Measurements from ENCODE around the gene C8G.

Gene C8G

DNA sequence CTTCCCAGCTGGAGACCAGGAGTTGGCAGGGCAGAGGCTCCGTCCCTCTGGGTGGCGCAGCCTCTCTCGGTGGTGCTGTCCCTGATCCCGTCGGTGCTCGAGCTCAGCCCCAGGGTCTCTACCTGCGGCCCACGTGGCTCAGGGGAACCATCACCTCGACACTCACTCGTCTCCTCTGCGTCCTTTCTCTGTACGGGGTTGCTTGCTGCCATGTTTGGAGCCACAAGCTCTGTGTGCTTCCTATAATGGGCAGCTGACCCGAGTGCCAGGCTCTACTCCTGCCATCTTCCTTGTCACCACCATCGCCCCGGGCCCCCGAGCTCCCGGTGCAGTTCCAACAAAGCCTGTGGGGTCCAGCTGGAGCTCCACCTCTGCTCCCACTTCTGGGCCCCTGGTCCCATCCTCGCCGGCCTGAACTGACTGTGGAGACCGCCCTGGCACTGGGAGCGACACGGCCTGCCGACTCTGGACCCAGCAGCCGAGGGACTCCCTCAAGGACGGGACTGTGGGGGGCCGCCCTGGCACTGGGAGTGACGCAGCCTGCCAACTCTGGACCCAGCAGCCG lies 5.5 kb upstream of the C8G start:
- H3K36me3 ChIP-seq (ENCODE audit: insufficient read depth, low read length), result peaks cover 44% of the 10 kb centered on the region
- DNase-seq (no peak), ATAC-seq (ENCODE audit: insufficient read depth, low read depth) (no peak)
- H2AFZ ChIP-seq (ENCODE audit: low read depth, low read length), result no peak overlapping the region
- no peak overlapping the region for H3K4me2 ChIP-seq (ENCODE audit: insufficient read depth, low read length)
- no peaks in the 10 kb centered on the region for H3K27me3 ChIP-seq (ENCODE audit: insufficient read depth, low read length, poor library complexity)
- H4K20me1 ChIP-seq (ENCODE audit: insufficient read depth, low read length), result peaks cover 23% of the 10 kb centered on the region
- no peaks in the 10 kb centered on the region for H3K9me3 ChIP-seq (ENCODE audit: insufficient read depth, low read length, severe bottlenecking)
- no peak overlapping the region for H3K4me3 ChIP-seq (ENCODE audit: low read depth in 1 of 2, low read length in 2 of 2)
- peaks cover 23% of the 10 kb centered on the region for H3K79me2 ChIP-seq (ENCODE audit: insufficient read depth, low read length)
- no peak overlapping the region for H3K27ac ChIP-seq (ENCODE audit: low read length)
- TF ChIP-seq, protein P1, sequence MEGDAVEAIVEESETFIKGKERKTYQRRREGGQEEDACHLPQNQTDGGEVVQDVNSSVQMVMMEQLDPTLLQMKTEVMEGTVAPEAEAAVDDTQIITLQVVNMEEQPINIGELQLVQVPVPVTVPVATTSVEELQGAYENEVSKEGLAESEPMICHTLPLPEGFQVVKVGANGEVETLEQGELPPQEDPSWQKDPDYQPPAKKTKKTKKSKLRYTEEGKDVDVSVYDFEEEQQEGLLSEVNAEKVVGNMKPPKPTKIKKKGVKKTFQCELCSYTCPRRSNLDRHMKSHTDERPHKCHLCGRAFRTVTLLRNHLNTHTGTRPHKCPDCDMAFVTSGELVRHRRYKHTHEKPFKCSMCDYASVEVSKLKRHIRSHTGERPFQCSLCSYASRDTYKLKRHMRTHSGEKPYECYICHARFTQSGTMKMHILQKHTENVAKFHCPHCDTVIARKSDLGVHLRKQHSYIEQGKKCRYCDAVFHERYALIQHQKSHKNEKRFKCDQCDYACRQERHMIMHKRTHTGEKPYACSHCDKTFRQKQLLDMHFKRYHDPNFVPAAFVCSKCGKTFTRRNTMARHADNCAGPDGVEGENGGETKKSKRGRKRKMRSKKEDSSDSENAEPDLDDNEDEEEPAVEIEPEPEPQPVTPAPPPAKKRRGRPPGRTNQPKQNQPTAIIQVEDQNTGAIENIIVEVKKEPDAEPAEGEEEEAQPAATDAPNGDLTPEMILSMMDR (IDR thresholded peaks at IDR 0.05; ENCODE audit: borderline replicate concordance, extremely low read depth, low read length, poor library complexity, severe bottlenecking), result no peak
- no peak for TF ChIP-seq EZH2 (IDR thresholded peaks at IDR 0.05; ENCODE audit: borderline replicate concordance, low read depth, low read length, severe bottlenecking)
- no peak overlapping the region for H3K9ac ChIP-seq (ENCODE audit: low read depth, low read length)
- peaks cover 21% of the 10 kb centered on the region for H3K4me1 ChIP-seq (ENCODE audit: insufficient read depth, low read length)

DNA sequence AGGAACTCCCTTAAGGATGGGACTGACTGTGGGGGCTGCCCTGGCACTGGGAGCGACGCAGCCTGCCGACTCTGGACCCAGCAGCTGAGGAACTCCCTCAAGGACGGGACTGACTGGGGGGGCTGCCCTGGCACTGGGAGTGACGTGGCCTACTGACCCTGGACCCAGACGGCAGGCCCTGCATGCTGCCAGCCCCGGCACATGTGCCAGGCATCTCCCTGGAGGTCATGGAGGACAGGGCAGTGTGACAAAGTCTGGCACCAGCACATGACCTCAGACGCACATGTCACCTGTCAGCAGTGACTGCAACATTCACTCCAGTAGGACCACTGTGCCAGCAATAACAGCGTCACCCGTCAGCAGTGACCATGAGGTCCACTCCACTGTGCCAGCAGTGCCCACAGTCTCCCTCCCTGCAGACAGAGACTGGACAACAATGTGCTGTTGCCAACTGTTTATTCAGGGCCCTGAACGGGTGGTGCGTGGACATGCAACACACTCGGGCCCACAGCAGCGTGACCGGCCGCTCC lies 5.0 kb upstream of the C8G start:
- peaks cover 25% of the 10 kb centered on the region for H3K4me1 ChIP-seq (ENCODE audit: insufficient read depth, low read length)
- TF ChIP-seq, protein P1 (IDR thresholded peaks at IDR 0.05; ENCODE audit: borderline replicate concordance, extremely low read depth, low read length, poor library complexity, severe bottlenecking), result no peak
- no peak for TF ChIP-seq EZH2 (IDR thresholded peaks at IDR 0.05; ENCODE audit: borderline replicate concordance, low read depth, low read length, severe bottlenecking)
- ATAC-seq (ENCODE audit: insufficient read depth, low read depth) (no peak), DNase-seq (no peak)
- no peak overlapping the region for H3K4me2 ChIP-seq (ENCODE audit: insufficient read depth, low read length)
- H3K27me3 ChIP-seq (ENCODE audit: insufficient read depth, low read length, poor library complexity), result no peaks in the 10 kb centered on the region
- H3K36me3 ChIP-seq (ENCODE audit: insufficient read depth, low read length), result peaks cover 44% of the 10 kb centered on the region
- no peak overlapping the region for H2AFZ ChIP-seq (ENCODE audit: low read depth, low read length)
- peaks cover 23% of the 10 kb centered on the region for H3K79me2 ChIP-seq (ENCODE audit: insufficient read depth, low read length)
- no peaks in the 10 kb centered on the region for H3K9me3 ChIP-seq (ENCODE audit: insufficient read depth, low read length, severe bottlenecking)
- H3K27ac ChIP-seq (ENCODE audit: low read length), result no peak overlapping the region
- peaks cover 23% of the 10 kb centered on the region for H4K20me1 ChIP-seq (ENCODE audit: insufficient read depth, low read length)
- no peak overlapping the region for H3K9ac ChIP-seq (ENCODE audit: low read depth, low read length)
- H3K4me3 ChIP-seq (ENCODE audit: low read depth in 1 of 2, low read length in 2 of 2), result no peak overlapping the region

DNA sequence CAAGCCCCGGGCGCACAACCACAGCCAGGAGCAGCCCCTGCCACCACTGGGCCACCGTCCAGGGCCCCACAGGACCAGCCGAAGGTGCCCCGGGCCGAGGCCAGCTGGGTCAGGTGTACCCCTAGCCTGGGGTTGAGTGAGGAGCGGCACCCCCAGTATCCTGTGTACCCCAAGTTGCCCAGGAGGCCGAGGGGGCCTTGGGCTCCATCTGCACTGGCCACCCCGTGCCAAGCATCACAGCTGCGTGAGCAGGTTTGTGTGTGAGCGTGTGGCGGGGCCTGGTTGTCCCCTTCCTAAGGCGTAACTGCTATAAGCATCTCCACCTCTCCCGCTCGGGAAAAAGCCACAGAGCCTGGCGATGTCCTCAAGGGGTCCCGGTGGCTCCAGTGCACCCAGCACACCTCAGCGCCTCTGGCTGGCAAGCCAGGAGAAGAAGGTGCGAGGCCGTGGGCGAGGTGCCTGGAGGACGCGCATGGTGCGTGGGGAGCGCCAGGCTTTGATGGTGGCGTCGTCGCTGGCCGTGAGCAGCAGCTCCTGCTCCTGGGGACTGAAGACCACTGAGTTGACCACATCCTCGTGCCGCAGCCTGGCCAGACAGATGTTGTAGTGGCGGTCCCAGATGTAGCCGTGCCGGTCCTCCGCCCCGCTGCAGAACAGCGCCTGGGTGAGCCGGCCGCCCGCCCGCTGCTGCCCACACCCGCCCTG lies 4.4 kb upstream of the C8G start:
- Histone ChIP-seq H3K79me2 (ENCODE audit: insufficient read depth, low read length) (peaks cover 23% of the 10 kb centered on the region), H3K4me3 (ENCODE audit: low read depth in 1 of 2, low read length in 2 of 2) (no peak overlapping the region), H3K4me2 (ENCODE audit: insufficient read depth, low read length) (no peak overlapping the region), H3K27me3 (ENCODE audit: insufficient read depth, low read length, poor library complexity) (no peaks in the 10 kb centered on the region), H4K20me1 (ENCODE audit: insufficient read depth, low read length) (peaks cover 23% of the 10 kb centered on the region), H3K27ac (ENCODE audit: low read length) (no peak overlapping the region), H2AFZ (ENCODE audit: low read depth, low read length) (no peak overlapping the region), H3K9ac (ENCODE audit: low read depth, low read length) (no peak overlapping the region), H3K4me1 (ENCODE audit: insufficient read depth, low read length) (peaks cover 27% of the 10 kb centered on the region), H3K9me3 (ENCODE audit: insufficient read depth, low read length, severe bottlenecking) (no peaks in the 10 kb centered on the region), H3K36me3 (ENCODE audit: insufficient read depth, low read length) (peaks cover 44% of the 10 kb centered on the region)
- TF ChIP-seq, protein P1 (IDR thresholded peaks at IDR 0.05; ENCODE audit: borderline replicate concordance, extremely low read depth, low read length, poor library complexity, severe bottlenecking), result no peak
- no peak for TF ChIP-seq EZH2 (IDR thresholded peaks at IDR 0.05; ENCODE audit: borderline replicate concordance, low read depth, low read length, severe bottlenecking)
- DNase-seq (no peak), ATAC-seq (ENCODE audit: insufficient read depth, low read depth) (no peak)
